Fibroblast of lung (primary cell): Measurements from ENCODE around the gene ARIH2.

ENCODE experiments used
- EZH2 ChIP-seq: IDR thresholded peaks from 2 replicates; pipeline ENCODE4 v1.5.1; 2012; ENCODE audit warnings: low read length, control low read depth, mild to moderate bottlenecking; ENCODE audit errors: missing control alignments
- TF ChIP-seq, protein P1 (sequence below), 2 donors: IDR thresholded peaks in 1 of 2; conservative IDR thresholded peaks in 1 of 2; 1 replicate in 1 of 2; 2 replicates in 1 of 2; pipeline ENCODE4 v1.5.1; 2011 to 2012; ENCODE audit warnings: low read length in 2 of 2, control low read depth in 1 of 2, inconsistent platforms in 1 of 2, low read depth in 1 of 2, mild to moderate bottlenecking in 1 of 2

DNA sequence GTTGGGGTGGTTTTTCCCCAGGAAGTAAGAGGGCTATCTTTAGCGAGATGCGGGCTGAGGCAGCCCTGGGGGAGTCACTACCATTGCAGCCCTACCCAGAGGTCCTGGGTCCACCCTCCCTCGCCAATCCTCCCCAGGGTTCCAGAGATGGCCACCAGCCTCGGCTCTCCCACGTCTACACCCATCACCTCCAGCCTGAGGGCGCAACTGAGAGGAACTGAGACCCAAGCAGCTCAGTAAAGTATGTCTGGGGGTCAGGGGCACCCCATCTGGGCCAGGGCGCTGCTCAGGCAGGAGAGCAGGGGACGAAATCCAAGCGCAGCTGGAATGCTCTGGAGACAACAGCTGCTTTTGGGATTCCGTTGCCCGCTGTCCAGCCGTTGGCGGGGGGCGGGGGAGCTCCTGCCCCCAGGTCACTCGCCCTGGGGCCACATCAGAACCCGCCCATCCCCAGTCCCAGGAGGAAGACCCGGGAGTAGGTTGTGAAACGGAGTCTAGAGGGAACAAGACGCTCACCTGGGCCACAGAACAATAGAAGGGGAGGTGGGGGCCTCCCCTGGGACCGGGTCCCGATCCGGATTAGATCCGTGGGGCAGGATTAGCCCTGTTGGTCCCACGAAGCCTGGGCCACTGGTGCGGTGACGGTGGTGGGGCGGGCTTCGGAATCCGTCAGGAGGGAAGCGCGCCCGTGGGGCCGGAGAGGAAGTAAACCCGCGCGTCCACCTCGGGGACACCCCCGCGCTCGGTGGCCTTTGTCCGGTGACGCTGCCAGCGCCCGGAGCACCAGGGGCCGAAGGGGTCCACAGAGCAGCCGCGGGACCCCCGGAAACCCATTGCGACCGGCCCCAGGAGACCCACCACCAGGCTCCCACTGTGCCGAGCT is 101.9 kb downstream of the ARIH2 start:
- TF ChIP-seq, protein P1, sequence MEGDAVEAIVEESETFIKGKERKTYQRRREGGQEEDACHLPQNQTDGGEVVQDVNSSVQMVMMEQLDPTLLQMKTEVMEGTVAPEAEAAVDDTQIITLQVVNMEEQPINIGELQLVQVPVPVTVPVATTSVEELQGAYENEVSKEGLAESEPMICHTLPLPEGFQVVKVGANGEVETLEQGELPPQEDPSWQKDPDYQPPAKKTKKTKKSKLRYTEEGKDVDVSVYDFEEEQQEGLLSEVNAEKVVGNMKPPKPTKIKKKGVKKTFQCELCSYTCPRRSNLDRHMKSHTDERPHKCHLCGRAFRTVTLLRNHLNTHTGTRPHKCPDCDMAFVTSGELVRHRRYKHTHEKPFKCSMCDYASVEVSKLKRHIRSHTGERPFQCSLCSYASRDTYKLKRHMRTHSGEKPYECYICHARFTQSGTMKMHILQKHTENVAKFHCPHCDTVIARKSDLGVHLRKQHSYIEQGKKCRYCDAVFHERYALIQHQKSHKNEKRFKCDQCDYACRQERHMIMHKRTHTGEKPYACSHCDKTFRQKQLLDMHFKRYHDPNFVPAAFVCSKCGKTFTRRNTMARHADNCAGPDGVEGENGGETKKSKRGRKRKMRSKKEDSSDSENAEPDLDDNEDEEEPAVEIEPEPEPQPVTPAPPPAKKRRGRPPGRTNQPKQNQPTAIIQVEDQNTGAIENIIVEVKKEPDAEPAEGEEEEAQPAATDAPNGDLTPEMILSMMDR (conservative IDR thresholded peaks at IDR 0.05 in 1 of 2, IDR thresholded peaks at IDR 0.05 in 1 of 2; ENCODE audit: low read depth in 1 of 2, low read length in 2 of 2), result no peak
- no peak for TF ChIP-seq EZH2
